Measurements from ENCODE around the gene IL34. TPM values are rescaled to one million over a fixed set of nuclear protein-coding genes. Genes with fewer than 3 reads are reported as not detected.

The IL34 gene
- total and polyA plus RNA-seq, 2 of the 8 experiments (the other 6 are each of a cell fraction or from before 2014, with no cell fraction given): 4.6 to 5.6 TPM

DNA sequence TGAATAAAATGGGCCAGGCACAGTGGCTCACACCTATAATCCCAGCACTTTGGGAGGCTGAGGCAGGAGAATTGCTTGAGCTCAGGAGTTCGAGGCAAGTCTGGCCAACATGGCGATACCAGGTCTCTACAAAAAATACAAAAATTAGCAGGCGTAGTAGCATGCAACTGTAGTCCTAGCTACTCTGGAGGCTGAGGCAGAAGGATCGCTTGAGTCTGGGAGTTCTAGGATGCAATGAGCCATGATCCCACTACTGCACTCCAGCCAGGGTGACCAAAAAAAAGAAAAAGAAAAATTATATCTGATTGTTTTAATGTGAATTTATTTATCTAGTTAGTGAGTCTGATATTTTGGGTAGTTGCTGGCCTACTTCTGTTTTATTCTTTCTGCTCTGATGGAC is 7.0 kb downstream of the IL34 start (continued):
- TF ChIP-seq RBBP5 (IDR thresholded peaks at IDR 0.05; ENCODE audit: borderline replicate concordance, low read depth, low read length): no peak
- TF ChIP-seq RNF2 (IDR thresholded peaks at IDR 0.05; ENCODE audit: borderline replicate concordance, low read depth, low read length, missing control alignments, poor library complexity, severe bottlenecking): no peak

All from H1 (cell line).